ENCODE data around the gene EIF4B. TPM values are rescaled to one million over a fixed set of nuclear protein-coding genes. Genes with fewer than 3 reads are reported as not detected.

Gene EIF4B
- polyA plus RNA-seq, 1 of the 3 experiments (the other 2 are of a cell fraction) = 267 TPM

DNA sequence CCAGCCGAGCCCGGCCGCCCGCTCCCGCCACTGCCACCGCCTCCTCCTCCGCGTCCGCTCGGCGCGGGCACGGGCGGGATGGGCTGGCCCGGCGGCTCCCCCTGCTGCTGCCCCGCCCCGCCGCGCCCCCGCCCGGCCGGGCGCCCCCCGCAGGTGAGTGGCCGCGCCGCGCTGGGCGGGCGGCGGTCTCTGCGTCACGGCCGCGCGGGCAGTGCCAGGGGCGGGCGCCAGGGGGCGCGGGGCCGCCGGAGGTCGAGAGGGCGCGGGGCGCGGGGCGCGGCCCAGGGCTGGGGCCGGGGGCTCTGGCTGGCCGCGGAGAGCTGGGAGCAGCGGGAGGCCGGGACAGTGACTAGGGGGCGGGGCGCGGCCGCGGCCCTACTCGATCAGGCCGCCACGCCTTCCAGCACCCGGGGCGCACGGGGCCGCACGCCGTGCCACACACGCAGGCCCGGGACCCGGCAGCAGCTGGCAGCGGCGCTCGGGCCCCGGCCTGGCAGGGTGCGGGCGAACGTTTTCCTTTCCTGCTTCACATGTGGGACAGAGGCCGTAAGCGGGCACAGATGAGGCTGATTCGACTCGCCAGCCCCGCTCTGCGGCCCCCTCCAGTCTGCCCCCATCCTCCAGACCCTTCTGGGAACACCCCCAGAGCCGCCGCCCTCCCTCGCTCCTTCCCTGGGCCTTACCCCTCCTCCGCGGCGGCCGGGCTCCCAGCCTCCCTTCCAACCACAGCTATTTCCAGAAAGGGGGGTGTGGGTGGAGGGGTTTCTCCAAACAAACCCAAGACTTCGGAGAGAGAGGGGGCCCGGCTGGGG lies 41.2 kb downstream of the EIF4B start (continued):
- TF ChIP-seq, protein P1, sequence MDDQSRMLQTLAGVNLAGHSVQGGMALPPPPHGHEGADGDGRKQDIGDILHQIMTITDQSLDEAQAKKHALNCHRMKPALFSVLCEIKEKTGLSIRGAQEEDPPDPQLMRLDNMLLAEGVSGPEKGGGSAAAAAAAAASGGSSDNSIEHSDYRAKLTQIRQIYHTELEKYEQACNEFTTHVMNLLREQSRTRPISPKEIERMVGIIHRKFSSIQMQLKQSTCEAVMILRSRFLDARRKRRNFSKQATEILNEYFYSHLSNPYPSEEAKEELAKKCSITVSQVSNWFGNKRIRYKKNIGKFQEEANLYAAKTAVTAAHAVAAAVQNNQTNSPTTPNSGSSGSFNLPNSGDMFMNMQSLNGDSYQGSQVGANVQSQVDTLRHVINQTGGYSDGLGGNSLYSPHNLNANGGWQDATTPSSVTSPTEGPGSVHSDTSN (IDR thresholded peaks at IDR 0.05) = no peak
- TF ChIP-seq, protein P2, sequence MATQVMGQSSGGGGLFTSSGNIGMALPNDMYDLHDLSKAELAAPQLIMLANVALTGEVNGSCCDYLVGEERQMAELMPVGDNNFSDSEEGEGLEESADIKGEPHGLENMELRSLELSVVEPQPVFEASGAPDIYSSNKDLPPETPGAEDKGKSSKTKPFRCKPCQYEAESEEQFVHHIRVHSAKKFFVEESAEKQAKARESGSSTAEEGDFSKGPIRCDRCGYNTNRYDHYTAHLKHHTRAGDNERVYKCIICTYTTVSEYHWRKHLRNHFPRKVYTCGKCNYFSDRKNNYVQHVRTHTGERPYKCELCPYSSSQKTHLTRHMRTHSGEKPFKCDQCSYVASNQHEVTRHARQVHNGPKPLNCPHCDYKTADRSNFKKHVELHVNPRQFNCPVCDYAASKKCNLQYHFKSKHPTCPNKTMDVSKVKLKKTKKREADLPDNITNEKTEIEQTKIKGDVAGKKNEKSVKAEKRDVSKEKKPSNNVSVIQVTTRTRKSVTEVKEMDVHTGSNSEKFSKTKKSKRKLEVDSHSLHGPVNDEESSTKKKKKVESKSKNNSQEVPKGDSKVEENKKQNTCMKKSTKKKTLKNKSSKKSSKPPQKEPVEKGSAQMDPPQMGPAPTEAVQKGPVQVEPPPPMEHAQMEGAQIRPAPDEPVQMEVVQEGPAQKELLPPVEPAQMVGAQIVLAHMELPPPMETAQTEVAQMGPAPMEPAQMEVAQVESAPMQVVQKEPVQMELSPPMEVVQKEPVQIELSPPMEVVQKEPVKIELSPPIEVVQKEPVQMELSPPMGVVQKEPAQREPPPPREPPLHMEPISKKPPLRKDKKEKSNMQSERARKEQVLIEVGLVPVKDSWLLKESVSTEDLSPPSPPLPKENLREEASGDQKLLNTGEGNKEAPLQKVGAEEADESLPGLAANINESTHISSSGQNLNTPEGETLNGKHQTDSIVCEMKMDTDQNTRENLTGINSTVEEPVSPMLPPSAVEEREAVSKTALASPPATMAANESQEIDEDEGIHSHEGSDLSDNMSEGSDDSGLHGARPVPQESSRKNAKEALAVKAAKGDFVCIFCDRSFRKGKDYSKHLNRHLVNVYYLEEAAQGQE (IDR thresholded peaks at IDR 0.05; ENCODE audit: low read depth, low read length) = no peak
- TF ChIP-seq POLR2AphosphoS5 (IDR thresholded peaks at IDR 0.05; ENCODE audit: low read depth, low read length) (peak; percentile 15; the same call in 1 of the 2 replicates), TCF12 (IDR thresholded peaks at IDR 0.05) (no peak), EP300 (IDR thresholded peaks at IDR 0.05; ENCODE audit: borderline replicate concordance in 1 of 2, low read depth in 1 of 2, low read length in 1 of 2) (peak in 1 of 2 experiments; percentile 53; a peak in 1 of 4 replicates), NFIC (IDR thresholded peaks at IDR 0.05; ENCODE audit: borderline replicate concordance) (0 out of 2 replicates have a peak, but pooled peaks have one; percentile 26), MXI1 (IDR thresholded peaks at IDR 0.05; ENCODE audit: low read depth, low read length) (peak; percentile 64), MEF2A (IDR thresholded peaks at IDR 0.05; ENCODE audit: borderline replicate concordance, low read depth) (no peak), JUND (IDR thresholded peaks at IDR 0.05) (no peak), ELF1 (IDR thresholded peaks at IDR 0.05) (no peak), GABPA (IDR thresholded peaks at IDR 0.05; ENCODE audit: low read depth) (no peak), YY1 (IDR thresholded peaks at IDR 0.05; ENCODE audit: low read depth) (no peak)
- TF ChIP-seq, protein P3, sequence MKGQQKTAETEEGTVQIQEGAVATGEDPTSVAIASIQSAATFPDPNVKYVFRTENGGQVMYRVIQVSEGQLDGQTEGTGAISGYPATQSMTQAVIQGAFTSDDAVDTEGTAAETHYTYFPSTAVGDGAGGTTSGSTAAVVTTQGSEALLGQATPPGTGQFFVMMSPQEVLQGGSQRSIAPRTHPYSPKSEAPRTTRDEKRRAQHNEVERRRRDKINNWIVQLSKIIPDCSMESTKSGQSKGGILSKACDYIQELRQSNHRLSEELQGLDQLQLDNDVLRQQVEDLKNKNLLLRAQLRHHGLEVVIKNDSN (IDR thresholded peaks at IDR 0.05; ENCODE audit: borderline replicate concordance, low read depth) = no peak
- TF ChIP-seq, protein P4, sequence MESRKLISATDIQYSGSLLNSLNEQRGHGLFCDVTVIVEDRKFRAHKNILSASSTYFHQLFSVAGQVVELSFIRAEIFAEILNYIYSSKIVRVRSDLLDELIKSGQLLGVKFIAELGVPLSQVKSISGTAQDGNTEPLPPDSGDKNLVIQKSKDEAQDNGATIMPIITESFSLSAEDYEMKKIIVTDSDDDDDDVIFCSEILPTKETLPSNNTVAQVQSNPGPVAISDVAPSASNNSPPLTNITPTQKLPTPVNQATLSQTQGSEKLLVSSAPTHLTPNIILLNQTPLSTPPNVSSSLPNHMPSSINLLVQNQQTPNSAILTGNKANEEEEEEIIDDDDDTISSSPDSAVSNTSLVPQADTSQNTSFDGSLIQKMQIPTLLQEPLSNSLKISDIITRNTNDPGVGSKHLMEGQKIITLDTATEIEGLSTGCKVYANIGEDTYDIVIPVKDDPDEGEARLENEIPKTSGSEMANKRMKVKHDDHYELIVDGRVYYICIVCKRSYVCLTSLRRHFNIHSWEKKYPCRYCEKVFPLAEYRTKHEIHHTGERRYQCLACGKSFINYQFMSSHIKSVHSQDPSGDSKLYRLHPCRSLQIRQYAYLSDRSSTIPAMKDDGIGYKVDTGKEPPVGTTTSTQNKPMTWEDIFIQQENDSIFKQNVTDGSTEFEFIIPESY (IDR thresholded peaks at IDR 0.05; ENCODE audit: borderline replicate concordance, low read depth) = no peak
- TF ChIP-seq, protein P5, sequence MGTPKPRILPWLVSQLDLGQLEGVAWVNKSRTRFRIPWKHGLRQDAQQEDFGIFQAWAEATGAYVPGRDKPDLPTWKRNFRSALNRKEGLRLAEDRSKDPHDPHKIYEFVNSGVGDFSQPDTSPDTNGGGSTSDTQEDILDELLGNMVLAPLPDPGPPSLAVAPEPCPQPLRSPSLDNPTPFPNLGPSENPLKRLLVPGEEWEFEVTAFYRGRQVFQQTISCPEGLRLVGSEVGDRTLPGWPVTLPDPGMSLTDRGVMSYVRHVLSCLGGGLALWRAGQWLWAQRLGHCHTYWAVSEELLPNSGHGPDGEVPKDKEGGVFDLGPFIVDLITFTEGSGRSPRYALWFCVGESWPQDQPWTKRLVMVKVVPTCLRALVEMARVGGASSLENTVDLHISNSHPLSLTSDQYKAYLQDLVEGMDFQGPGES (IDR thresholded peaks at IDR 0.05; ENCODE audit: low read depth, low read length) = no peak
